Measurements from ENCODE around the gene SEC22C. TPM values are rescaled to one million over a fixed set of nuclear protein-coding genes. Genes with fewer than 3 reads are reported as not detected.

Gene SEC22C, protein sequence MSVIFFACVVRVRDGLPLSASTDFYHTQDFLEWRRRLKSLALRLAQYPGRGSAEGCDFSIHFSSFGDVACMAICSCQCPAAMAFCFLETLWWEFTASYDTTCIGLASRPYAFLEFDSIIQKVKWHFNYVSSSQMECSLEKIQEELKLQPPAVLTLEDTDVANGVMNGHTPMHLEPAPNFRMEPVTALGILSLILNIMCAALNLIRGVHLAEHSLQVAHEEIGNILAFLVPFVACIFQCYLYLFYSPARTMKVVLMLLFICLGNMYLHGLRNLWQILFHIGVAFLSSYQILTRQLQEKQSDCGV
- total RNA-seq (10 to 100 TPM; 35.1 to 61.4 TPM), polyA plus RNA-seq (10 to 100 TPM; 23.3 to 34.8 TPM)
- long read RNA-seq, donor 1, full-length matches to known transcripts: 13 of 19 reads
- long read RNA-seq, donor 1, partial matches to known transcripts: 6 of 19 reads
- long read RNA-seq, donor 1, other reads (novel, unspliced or antisense): 0 of 19 reads
- long read RNA-seq, donor 2, partial matches to known transcripts: 48 of 54 reads
- long read RNA-seq, donor 2, other reads (novel, unspliced or antisense): 0 of 54 reads
- long read RNA-seq, donor 3, transcript SEC22C-202 (7 exons, 1,608 nt): major isoform, 5 of 7 reads
- long read RNA-seq, donor 3, partial matches to known transcripts: 0 of 7 reads
- long read RNA-seq, donor 3, other reads (novel, unspliced or antisense): 0 of 7 reads
- long read RNA-seq, donor 4, partial matches to known transcripts: 14 of 15 reads
- long read RNA-seq, donor 4, other reads (novel, unspliced or antisense): 0 of 15 reads
- long read RNA-seq, donor 5, partial matches to known transcripts: 535 of 542 reads
- long read RNA-seq, donor 5, other reads (novel, unspliced or antisense): 0 of 542 reads

DNA sequence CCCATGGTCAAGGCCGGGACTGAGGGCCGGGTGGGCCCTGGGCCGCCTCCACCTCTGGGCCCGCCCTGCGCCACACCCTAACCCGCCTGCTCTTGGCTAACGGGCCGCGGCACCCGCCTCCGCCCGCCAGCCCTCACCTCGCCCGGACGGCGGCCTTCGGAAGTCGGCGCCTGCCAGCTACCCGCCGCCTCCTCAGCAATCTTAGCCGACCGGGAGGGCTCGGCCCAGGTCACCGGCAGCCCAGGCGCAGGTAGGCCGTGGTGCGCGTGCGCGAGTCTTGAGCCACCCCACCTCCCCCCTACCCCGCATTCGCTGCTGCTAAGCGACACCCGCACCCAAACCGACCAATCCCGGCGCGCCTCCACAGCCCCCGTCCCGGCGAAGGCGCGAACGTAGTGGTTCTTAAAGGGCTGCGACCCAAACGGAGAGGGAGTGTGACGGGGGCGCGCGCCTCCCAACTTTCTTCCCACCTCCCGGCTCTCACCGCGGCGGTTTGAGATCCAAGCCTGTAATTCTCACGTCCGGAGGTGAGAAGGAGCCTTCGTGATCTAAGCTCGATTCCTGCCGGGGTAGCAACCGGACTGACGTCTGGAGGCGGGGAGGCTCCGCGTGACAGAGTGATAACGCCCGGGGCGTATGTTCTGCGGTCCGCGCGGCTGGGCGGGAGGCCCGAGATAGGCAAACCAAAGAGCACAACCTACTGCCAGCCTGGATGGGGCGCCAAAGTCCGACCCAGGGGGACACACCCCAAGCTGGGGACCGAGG, at the start of gene SEC22C:
Gene SEC22C, minus strand, starts transcription at position 259 of the 765 bp plus-strand sequence. CDS start 12,921 bp downstream, outside the sequence.
- peak; percentile 97 for ATAC-seq (ENCODE audit: insufficient read depth, low FRiP score)
- Histone ChIP-seq H3K36me3 (ENCODE audit: control insufficient read depth in 4 of 4, insufficient read depth in 4 of 4, low read length in 4 of 4) (peaks cover 0 to 4% (median 0%) of the 10 kb centered on the region in 4 donors), H3K27ac (ENCODE audit: low read depth in 1 of 2, low read length in 1 of 2) (peak within 1 kb of the TSS; percentile 93 to 98), H3K27me3 (ENCODE audit: control insufficient read depth in 3 of 3, insufficient read depth in 3 of 3, low read length in 2 of 3) (no peaks in the 10 kb centered on the region), H3K9ac (ENCODE audit: insufficient read depth in 1 of 2, low read length in 2 of 2) (peak within 1 kb of the TSS; percentile 82 to 83), H3K4me3 (peak within 1 kb of the TSS; percentile 87), H3K4me1 (ENCODE audit: control insufficient read depth in 5 of 5, insufficient read depth in 5 of 5, low read length in 5 of 5) (peaks cover 0 to 19% (median 6%) of the 10 kb centered on the region in 5 donors), H3K9me3 (ENCODE audit: control insufficient read depth in 4 of 4, insufficient read depth in 3 of 4, low read length in 3 of 4) (no peaks in the 10 kb centered on the region)
- DNase-seq: peak; percentile 93 to 95 (median 94)
- 1% methylated on average over 66 to 77 of the region's 77 CpGs for WGBS, 2 donors
- TF ChIP-seq, protein P1, sequence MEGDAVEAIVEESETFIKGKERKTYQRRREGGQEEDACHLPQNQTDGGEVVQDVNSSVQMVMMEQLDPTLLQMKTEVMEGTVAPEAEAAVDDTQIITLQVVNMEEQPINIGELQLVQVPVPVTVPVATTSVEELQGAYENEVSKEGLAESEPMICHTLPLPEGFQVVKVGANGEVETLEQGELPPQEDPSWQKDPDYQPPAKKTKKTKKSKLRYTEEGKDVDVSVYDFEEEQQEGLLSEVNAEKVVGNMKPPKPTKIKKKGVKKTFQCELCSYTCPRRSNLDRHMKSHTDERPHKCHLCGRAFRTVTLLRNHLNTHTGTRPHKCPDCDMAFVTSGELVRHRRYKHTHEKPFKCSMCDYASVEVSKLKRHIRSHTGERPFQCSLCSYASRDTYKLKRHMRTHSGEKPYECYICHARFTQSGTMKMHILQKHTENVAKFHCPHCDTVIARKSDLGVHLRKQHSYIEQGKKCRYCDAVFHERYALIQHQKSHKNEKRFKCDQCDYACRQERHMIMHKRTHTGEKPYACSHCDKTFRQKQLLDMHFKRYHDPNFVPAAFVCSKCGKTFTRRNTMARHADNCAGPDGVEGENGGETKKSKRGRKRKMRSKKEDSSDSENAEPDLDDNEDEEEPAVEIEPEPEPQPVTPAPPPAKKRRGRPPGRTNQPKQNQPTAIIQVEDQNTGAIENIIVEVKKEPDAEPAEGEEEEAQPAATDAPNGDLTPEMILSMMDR (IDR thresholded peaks at IDR 0.05; ENCODE audit: control extremely low read depth, extremely low read depth): no peak

DNA sequence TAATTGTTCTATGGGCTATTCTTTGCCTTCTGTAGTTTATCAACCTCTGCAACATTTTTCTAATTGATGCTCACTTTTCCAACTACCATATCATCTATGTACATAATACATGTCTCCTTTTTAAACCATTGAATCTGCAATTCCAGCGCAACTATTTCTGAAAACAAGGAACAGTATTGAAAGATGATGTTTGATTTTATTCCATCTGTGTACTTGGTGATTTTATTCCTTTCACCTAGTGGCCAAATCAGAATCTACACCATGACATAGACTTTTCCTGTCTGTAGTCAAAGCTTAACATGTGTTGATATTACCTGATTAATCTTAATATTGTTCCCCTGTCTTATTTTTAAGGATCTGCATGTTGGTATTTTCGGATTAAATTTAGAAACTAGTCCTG, 31.7 kb upstream of the SEC22C start:
- ATAC-seq (ENCODE audit: insufficient read depth, low FRiP score): no peak
- H3K27me3 ChIP-seq (ENCODE audit: control insufficient read depth in 3 of 3, insufficient read depth in 3 of 3, low read length in 2 of 3): no peaks in the 10 kb centered on the region
- H3K27ac ChIP-seq (ENCODE audit: low read depth in 1 of 2, low read length in 1 of 2): peak overlapping the region in 1 of 2 donors; percentile 60
- TF ChIP-seq, protein P1 (IDR thresholded peaks at IDR 0.05; ENCODE audit: control extremely low read depth, extremely low read depth): peak; percentile 9
- DNase-seq: no peak
- H3K36me3 ChIP-seq (ENCODE audit: control insufficient read depth in 4 of 4, insufficient read depth in 4 of 4, low read length in 4 of 4): peaks cover 1 to 6% (median 3%) of the 10 kb centered on the region in 4 donors
- no peak overlapping the region for H3K4me3 ChIP-seq
- no peaks in the 10 kb centered on the region for H3K9me3 ChIP-seq (ENCODE audit: control insufficient read depth in 4 of 4, insufficient read depth in 3 of 4, low read length in 3 of 4)
- H3K4me1 ChIP-seq (ENCODE audit: control insufficient read depth in 5 of 5, insufficient read depth in 5 of 5, low read length in 5 of 5): peaks cover 0 to 11% (median 4%) of the 10 kb centered on the region in 5 donors
- no peak overlapping the region for H3K9ac ChIP-seq (ENCODE audit: insufficient read depth in 1 of 2, low read length in 2 of 2)
- WGBS, 2 donors: 85 to 88% methylated on average over 2 of the region's 2 CpGs

DNA sequence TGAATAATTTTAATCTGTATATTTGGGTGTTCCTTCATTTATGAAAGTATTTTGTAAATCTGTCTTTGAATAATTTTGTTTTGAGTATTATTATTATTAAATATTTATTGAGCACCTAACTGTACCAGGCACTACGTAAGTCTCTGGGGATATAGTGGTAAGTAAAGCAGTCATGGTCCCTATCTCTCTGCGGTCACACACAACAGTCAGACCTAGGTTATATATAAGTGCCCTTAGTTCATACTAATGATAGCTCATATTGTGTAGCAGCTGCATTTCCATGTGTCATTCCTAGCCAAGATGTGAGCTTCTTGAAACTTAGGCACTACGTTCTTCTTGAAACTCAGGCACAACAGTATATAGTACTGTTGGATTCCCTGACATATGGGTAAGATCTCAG, 31.2 kb upstream of the SEC22C start:
- H3K4me1 ChIP-seq (ENCODE audit: control insufficient read depth in 5 of 5, insufficient read depth in 5 of 5, low read length in 5 of 5): peaks cover 0 to 11% (median 4%) of the 10 kb centered on the region in 5 donors
- H3K27me3 ChIP-seq (ENCODE audit: control insufficient read depth in 3 of 3, insufficient read depth in 3 of 3, low read length in 2 of 3): no peaks in the 10 kb centered on the region
- 89 to 92% methylated on average over 3 of the region's 3 CpGs for WGBS, 2 donors
- no peak overlapping the region for H3K4me3 ChIP-seq
- TF ChIP-seq, protein P1 (IDR thresholded peaks at IDR 0.05; ENCODE audit: control extremely low read depth, extremely low read depth): no peak
- ATAC-seq (ENCODE audit: insufficient read depth, low FRiP score): no peak
- DNase-seq: no peak
- peak overlapping the region in 1 of 2 donors; percentile 60 for H3K27ac ChIP-seq (ENCODE audit: low read depth in 1 of 2, low read length in 1 of 2)
- H3K9ac ChIP-seq (ENCODE audit: insufficient read depth in 1 of 2, low read length in 2 of 2): no peak overlapping the region
- H3K9me3 ChIP-seq (ENCODE audit: control insufficient read depth in 4 of 4, insufficient read depth in 3 of 4, low read length in 3 of 4): no peaks in the 10 kb centered on the region
- H3K36me3 ChIP-seq (ENCODE audit: control insufficient read depth in 4 of 4, insufficient read depth in 4 of 4, low read length in 4 of 4): peaks cover 0 to 7% (median 3%) of the 10 kb centered on the region in 4 donors
